ENCODE measurements around the gene TGFBR2. TPM values are rescaled to one million over a fixed set of nuclear protein-coding genes. Genes with fewer than 3 reads are reported as not detected.

The TGFBR2 gene
- total and polyA plus RNA-seq, 10 of the 15 experiments (the other 5 are each of a cell fraction or from before 2014, with no cell fraction given), result 0.02 to 0.98 (median 0.18) TPM; not detected in 1

- RAD21 ChIA-PET (ENCODE audit: unreplicated experiment), result no interaction called here
- Histone ChIP-seq H3K9ac (ENCODE audit: control insufficient read depth, insufficient read depth, low read length) (no peak overlapping the region), H3K4me3 (no peak overlapping the region), H3K9me3 (replicated peaks; ENCODE audit: control insufficient read depth, insufficient read depth, low read length) (no peaks in the 10 kb centered on the region), H3K27ac (ENCODE audit: control insufficient read depth, insufficient read depth) (no peak overlapping the region), H4K20me1 (ENCODE audit: control insufficient read depth, insufficient read depth) (no peaks in the 10 kb centered on the region), H3K27me3 (replicated peaks in 1 of 2; ENCODE audit: control insufficient read depth in 2 of 2, insufficient read depth in 2 of 2, low read length in 1 of 2) (peaks cover 0 to 6% of the 10 kb centered on the region in 2 experiments; a peak in 3 of 4 replicates), H3K36me3 (ENCODE audit: control insufficient read depth in 2 of 2, insufficient read depth in 2 of 2, low read length in 1 of 2) (no peaks in the 10 kb centered on the region), H2AFZ (ENCODE audit: control insufficient read depth, low read depth, low read length) (no peak overlapping the region), H3K79me2 (ENCODE audit: control insufficient read depth, insufficient read depth, low read length) (no peaks in the 10 kb centered on the region), H3K4me2 (ENCODE audit: control insufficient read depth, insufficient read depth) (no peak overlapping the region), H3K4me1 (ENCODE audit: control insufficient read depth, insufficient read depth, low read length) (no peaks in the 10 kb centered on the region)
- CTCF ChIA-PET, result no interaction called here
- POLR2A ChIA-PET, result no interaction called here
- intact Hi-C loops (cut with micrococcal nuclease; ENCODE audit: unreplicated experiment) (no loop called here), in situ Hi-C loops (cut with MboI) (no loop called here)
- FAIRE-seq (no peak), ATAC-seq (no peak), DNase-seq (ENCODE audit: low read depth, low spot score) (no peak)
- 64% methylated on average over 1 of the region's 1 CpG for WGBS (ENCODE audit: insufficient coverage, insufficient replicate concordance, low lambda C conversion rate, missing lambda C conversion rate)
- BruUV-seq (replicated peaks), result no TSS peak
- SMC1A ChIA-PET (ENCODE audit: uncharacterized antibody, unreplicated experiment), result interaction anchor here (0.7 to 1.0 kb wide), 2 partner anchors 10 to 63 kb away, joined by 3 read pairs; no protein-coding TSS in a partner anchor
- no peak for TF ChIP-seq NR2F1 (conservative IDR thresholded peaks at IDR 0.05)
- no peak for TF ChIP-seq E2F8 (IDR thresholded peaks at IDR 0.05; ENCODE audit: low read depth, partially characterized antibody)
- TF ChIP-seq BRCA1 (IDR thresholded peaks at IDR 0.05; ENCODE audit: low read depth, low read length), result no peak
- TF ChIP-seq, protein P1, sequence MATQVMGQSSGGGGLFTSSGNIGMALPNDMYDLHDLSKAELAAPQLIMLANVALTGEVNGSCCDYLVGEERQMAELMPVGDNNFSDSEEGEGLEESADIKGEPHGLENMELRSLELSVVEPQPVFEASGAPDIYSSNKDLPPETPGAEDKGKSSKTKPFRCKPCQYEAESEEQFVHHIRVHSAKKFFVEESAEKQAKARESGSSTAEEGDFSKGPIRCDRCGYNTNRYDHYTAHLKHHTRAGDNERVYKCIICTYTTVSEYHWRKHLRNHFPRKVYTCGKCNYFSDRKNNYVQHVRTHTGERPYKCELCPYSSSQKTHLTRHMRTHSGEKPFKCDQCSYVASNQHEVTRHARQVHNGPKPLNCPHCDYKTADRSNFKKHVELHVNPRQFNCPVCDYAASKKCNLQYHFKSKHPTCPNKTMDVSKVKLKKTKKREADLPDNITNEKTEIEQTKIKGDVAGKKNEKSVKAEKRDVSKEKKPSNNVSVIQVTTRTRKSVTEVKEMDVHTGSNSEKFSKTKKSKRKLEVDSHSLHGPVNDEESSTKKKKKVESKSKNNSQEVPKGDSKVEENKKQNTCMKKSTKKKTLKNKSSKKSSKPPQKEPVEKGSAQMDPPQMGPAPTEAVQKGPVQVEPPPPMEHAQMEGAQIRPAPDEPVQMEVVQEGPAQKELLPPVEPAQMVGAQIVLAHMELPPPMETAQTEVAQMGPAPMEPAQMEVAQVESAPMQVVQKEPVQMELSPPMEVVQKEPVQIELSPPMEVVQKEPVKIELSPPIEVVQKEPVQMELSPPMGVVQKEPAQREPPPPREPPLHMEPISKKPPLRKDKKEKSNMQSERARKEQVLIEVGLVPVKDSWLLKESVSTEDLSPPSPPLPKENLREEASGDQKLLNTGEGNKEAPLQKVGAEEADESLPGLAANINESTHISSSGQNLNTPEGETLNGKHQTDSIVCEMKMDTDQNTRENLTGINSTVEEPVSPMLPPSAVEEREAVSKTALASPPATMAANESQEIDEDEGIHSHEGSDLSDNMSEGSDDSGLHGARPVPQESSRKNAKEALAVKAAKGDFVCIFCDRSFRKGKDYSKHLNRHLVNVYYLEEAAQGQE (IDR thresholded peaks at IDR 0.05; ENCODE audit: low read depth, low read length), result no peak
- no peak for TF ChIP-seq EZH2 (IDR thresholded peaks at IDR 0.05; ENCODE audit: borderline replicate concordance, control insufficient read depth, low read depth, low read length)
- TF ChIP-seq JUND (IDR thresholded peaks at IDR 0.05; ENCODE audit: low read depth, low read length), result no peak
- no peak for TF ChIP-seq SMAD1 (IDR thresholded peaks at IDR 0.05; ENCODE audit: low read depth, partially characterized antibody)
- TF ChIP-seq SREBF2 (IDR thresholded peaks at IDR 0.05; ENCODE audit: low read length), result no peak
- TF ChIP-seq NR2C1 (IDR thresholded peaks at IDR 0.05), result no peak
- no peak for TF ChIP-seq FOXM1 (IDR thresholded peaks at IDR 0.05; ENCODE audit: low read depth, low read length)
- TF ChIP-seq, protein P2, sequence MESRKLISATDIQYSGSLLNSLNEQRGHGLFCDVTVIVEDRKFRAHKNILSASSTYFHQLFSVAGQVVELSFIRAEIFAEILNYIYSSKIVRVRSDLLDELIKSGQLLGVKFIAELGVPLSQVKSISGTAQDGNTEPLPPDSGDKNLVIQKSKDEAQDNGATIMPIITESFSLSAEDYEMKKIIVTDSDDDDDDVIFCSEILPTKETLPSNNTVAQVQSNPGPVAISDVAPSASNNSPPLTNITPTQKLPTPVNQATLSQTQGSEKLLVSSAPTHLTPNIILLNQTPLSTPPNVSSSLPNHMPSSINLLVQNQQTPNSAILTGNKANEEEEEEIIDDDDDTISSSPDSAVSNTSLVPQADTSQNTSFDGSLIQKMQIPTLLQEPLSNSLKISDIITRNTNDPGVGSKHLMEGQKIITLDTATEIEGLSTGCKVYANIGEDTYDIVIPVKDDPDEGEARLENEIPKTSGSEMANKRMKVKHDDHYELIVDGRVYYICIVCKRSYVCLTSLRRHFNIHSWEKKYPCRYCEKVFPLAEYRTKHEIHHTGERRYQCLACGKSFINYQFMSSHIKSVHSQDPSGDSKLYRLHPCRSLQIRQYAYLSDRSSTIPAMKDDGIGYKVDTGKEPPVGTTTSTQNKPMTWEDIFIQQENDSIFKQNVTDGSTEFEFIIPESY (IDR thresholded peaks at IDR 0.05), result no peak
- TF ChIP-seq NRF1 (conservative IDR thresholded peaks at IDR 0.05; ENCODE audit: low read depth, low read length), result no peak
- TF ChIP-seq MTA2 (IDR thresholded peaks at IDR 0.05; ENCODE audit: low read depth), result no peak
- no peak for TF ChIP-seq SIX5 (IDR thresholded peaks at IDR 0.05; ENCODE audit: low read depth, low read length, severe bottlenecking)
- no peak for TF ChIP-seq NKRF (conservative IDR thresholded peaks at IDR 0.05)
Measured at GRCh38 chr3:30614943-30615342, 8.5 kb downstream of the TGFBR2 start.
